ENCODE data around the gene ZNF540. TPM values are rescaled to one million over a fixed set of nuclear protein-coding genes. Genes with fewer than 3 reads are reported as not detected.

The ZNF540 gene
- polyA plus RNA-seq, 1 donor from 2014 or later = 24.7 TPM

DNA sequence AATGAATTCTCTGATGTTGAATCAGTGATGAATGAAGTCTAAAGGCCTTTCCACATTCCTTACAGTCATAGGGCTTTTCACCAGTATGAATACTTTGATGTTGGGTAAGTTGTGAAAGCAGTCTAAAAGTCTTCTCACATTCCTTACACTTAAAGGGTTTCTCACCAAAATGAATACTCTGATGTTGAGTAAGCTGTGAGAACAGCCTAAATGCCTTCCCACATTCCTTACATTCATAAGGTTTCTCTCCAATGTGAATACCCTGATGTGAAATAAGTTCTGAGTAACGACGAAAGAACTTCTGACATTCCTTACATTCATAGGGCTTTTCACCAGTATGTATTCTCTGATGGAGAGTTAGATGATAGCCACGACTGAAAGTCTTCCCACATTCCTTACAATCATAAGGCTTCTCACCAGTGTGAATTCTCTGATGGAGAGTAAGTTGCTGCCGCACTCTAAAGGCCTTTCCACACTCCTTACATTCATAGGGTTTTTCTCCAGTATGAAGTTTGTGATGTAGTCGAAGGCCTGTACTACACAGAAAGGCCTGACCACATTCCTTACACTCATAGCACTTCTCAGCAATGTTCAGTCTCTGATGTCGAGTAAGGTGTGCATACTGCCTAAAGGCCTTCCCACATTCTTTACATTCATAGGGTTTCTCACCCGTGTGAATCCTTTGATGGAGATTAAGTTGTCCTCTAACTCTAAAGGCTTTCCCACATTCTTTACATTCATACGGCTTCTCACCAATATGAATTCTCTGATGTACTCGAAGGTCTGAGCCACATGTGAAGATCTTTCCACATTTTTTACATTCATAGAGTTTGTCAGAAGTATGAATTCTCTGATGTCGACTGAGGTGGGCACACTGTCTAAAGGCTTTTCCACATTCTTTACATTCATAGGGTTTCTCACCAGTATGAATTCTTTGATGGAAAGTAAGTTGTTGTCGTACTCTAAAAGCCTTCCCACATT lies 40.7 kb downstream of the ZNF540 start:
- H3F3A ChIP-seq (ENCODE audit: insufficient read depth, low read length, poor library complexity, severe bottlenecking) = no peaks in the 10 kb centered on the region
- peaks cover 4% of the 10 kb centered on the region for H3K79me2 ChIP-seq (replicated peaks; ENCODE audit: insufficient read depth, low read length)
- H4K20me1 ChIP-seq (ENCODE audit: insufficient read depth) = no peaks in the 10 kb centered on the region
- no peak overlapping the region for H2AFZ ChIP-seq (ENCODE audit: low read depth, low read length)
- no peak overlapping the region for H3K27ac ChIP-seq (ENCODE audit: low read length)
- H3K36me3 ChIP-seq (ENCODE audit: insufficient read depth, low read length) = peaks cover 50% of the 10 kb centered on the region
- TF ChIP-seq EP300 (conservative IDR thresholded peaks at IDR 0.05; ENCODE audit: poor library complexity, severe bottlenecking) = no peak
- no peak for TF ChIP-seq TAF1 (IDR thresholded peaks at IDR 0.05; ENCODE audit: low read depth)
- TF ChIP-seq, protein P1, sequence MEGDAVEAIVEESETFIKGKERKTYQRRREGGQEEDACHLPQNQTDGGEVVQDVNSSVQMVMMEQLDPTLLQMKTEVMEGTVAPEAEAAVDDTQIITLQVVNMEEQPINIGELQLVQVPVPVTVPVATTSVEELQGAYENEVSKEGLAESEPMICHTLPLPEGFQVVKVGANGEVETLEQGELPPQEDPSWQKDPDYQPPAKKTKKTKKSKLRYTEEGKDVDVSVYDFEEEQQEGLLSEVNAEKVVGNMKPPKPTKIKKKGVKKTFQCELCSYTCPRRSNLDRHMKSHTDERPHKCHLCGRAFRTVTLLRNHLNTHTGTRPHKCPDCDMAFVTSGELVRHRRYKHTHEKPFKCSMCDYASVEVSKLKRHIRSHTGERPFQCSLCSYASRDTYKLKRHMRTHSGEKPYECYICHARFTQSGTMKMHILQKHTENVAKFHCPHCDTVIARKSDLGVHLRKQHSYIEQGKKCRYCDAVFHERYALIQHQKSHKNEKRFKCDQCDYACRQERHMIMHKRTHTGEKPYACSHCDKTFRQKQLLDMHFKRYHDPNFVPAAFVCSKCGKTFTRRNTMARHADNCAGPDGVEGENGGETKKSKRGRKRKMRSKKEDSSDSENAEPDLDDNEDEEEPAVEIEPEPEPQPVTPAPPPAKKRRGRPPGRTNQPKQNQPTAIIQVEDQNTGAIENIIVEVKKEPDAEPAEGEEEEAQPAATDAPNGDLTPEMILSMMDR (IDR thresholded peaks at IDR 0.05; ENCODE audit: poor library complexity, severe bottlenecking) = no peak
- TF ChIP-seq SMC3 (conservative IDR thresholded peaks at IDR 0.05; ENCODE audit: poor library complexity) = no peak
- TF ChIP-seq, protein P2, sequence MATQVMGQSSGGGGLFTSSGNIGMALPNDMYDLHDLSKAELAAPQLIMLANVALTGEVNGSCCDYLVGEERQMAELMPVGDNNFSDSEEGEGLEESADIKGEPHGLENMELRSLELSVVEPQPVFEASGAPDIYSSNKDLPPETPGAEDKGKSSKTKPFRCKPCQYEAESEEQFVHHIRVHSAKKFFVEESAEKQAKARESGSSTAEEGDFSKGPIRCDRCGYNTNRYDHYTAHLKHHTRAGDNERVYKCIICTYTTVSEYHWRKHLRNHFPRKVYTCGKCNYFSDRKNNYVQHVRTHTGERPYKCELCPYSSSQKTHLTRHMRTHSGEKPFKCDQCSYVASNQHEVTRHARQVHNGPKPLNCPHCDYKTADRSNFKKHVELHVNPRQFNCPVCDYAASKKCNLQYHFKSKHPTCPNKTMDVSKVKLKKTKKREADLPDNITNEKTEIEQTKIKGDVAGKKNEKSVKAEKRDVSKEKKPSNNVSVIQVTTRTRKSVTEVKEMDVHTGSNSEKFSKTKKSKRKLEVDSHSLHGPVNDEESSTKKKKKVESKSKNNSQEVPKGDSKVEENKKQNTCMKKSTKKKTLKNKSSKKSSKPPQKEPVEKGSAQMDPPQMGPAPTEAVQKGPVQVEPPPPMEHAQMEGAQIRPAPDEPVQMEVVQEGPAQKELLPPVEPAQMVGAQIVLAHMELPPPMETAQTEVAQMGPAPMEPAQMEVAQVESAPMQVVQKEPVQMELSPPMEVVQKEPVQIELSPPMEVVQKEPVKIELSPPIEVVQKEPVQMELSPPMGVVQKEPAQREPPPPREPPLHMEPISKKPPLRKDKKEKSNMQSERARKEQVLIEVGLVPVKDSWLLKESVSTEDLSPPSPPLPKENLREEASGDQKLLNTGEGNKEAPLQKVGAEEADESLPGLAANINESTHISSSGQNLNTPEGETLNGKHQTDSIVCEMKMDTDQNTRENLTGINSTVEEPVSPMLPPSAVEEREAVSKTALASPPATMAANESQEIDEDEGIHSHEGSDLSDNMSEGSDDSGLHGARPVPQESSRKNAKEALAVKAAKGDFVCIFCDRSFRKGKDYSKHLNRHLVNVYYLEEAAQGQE (IDR thresholded peaks at IDR 0.05; ENCODE audit: borderline replicate concordance) = no peak
- TF ChIP-seq MXI1 (conservative IDR thresholded peaks at IDR 0.05; ENCODE audit: poor library complexity, severe bottlenecking) = no peak
- no peak for TF ChIP-seq EZH2 (IDR thresholded peaks at IDR 0.05; ENCODE audit: borderline replicate concordance, insufficient read depth, low read length, poor library complexity, severe bottlenecking)
- TF ChIP-seq RAD21 (conservative IDR thresholded peaks at IDR 0.05) = no peak
- TF ChIP-seq POLR2AphosphoS5 (IDR thresholded peaks at IDR 0.05) = no peak
- H3K9me3 ChIP-seq (ENCODE audit: low read length) = peaks cover 29% of the 10 kb centered on the region
- H3K9me2 ChIP-seq (ENCODE audit: insufficient read depth, low read length) = no peaks in the 10 kb centered on the region
- H3K9ac ChIP-seq (ENCODE audit: low read length) = no peak overlapping the region
- no peaks in the 10 kb centered on the region for H3K27me3 ChIP-seq (ENCODE audit: insufficient read depth, low read depth, low read length)
- H3K4me2 ChIP-seq (ENCODE audit: low read length) = no peak overlapping the region
- no peak overlapping the region for H3K4me3 ChIP-seq (ENCODE audit: low read length)

DNA sequence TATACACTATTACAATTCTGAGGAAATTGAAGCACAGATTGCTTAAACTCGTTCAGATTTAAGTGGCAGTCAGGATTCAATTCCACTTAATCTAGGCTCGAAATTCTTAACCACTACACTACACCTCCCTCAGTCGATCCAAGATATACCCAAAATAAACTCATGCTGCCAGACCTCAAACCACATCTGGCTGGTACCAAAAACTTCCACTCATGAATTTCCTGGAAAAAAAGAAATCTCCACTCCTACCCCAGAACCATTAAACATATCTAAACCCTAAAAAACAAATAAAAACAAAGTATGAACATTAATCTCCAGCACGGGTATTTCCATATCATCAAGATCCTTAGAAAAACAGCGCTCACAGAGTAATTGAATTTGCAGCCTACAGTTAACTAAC lies 59.4 kb downstream of the ZNF540 start:
- no peaks in the 10 kb centered on the region for H3K27me3 ChIP-seq (ENCODE audit: insufficient read depth, low read depth, low read length)
- H3K9me2 ChIP-seq (ENCODE audit: insufficient read depth, low read length) = no peaks in the 10 kb centered on the region
- H3K27ac ChIP-seq (ENCODE audit: low read length) = peak overlapping the region; percentile 99
- H4K20me1 ChIP-seq (ENCODE audit: insufficient read depth) = no peaks in the 10 kb centered on the region
- TF ChIP-seq SMC3 (conservative IDR thresholded peaks at IDR 0.05; ENCODE audit: poor library complexity) (no peak), EP300 (conservative IDR thresholded peaks at IDR 0.05; ENCODE audit: poor library complexity, severe bottlenecking) (no peak), EZH2 (IDR thresholded peaks at IDR 0.05; ENCODE audit: borderline replicate concordance, insufficient read depth, low read length, poor library complexity, severe bottlenecking) (no peak), MXI1 (conservative IDR thresholded peaks at IDR 0.05; ENCODE audit: poor library complexity, severe bottlenecking) (no peak), RAD21 (conservative IDR thresholded peaks at IDR 0.05) (no peak), TAF1 (IDR thresholded peaks at IDR 0.05; ENCODE audit: low read depth) (no peak), POLR2AphosphoS5 (IDR thresholded peaks at IDR 0.05) (no peak)
- TF ChIP-seq, protein P2 (IDR thresholded peaks at IDR 0.05; ENCODE audit: borderline replicate concordance) = no peak
- TF ChIP-seq, protein P1 (IDR thresholded peaks at IDR 0.05; ENCODE audit: poor library complexity, severe bottlenecking) = no peak
- H3F3A ChIP-seq (ENCODE audit: insufficient read depth, low read length, poor library complexity, severe bottlenecking) = peaks cover 5% of the 10 kb centered on the region
- peak overlapping the region; percentile 75 for H2AFZ ChIP-seq (ENCODE audit: low read depth, low read length)
- H3K9ac ChIP-seq (ENCODE audit: low read length) = peak overlapping the region; percentile 95
- peaks cover 8% of the 10 kb centered on the region for H3K9me3 ChIP-seq (ENCODE audit: low read length)
- no peaks in the 10 kb centered on the region for H3K36me3 ChIP-seq (ENCODE audit: insufficient read depth, low read length)
- H3K79me2 ChIP-seq (replicated peaks; ENCODE audit: insufficient read depth, low read length) = peaks cover 64% of the 10 kb centered on the region
- peak overlapping the region; percentile 80 for H3K4me3 ChIP-seq (ENCODE audit: low read length)
- H3K4me2 ChIP-seq (ENCODE audit: low read length) = peak overlapping the region; percentile 85

All from neural cell (in vitro differentiated cells).